AG10803 (cell line): ENCODE data around the gene FBXW8.

Source experiments
- DNase-seq: peaks from one replicate; pipeline ENCODE4 v3.0.0; 2010; ENCODE audit warnings: low read depth
- H3K4me3 ChIP-seq: 2 replicates; pipeline ENCODE4 v1.5.1; 2011; ENCODE audit warnings: mild to moderate bottlenecking, low read length, control low read depth
- CTCF ChIP-seq: conservative IDR thresholded peaks from 2 replicates; pipeline ENCODE4 v1.5.1; 2011; ENCODE audit warnings: mild to moderate bottlenecking, low read length, control low read depth, inconsistent platforms

The FBXW8 gene

GRCh38 chr12:117064049-117064448, 153.3 kb downstream of the FBXW8 start:
- no peak for DNase-seq
- no peak overlapping the region for H3K4me3 ChIP-seq
- no peak for TF ChIP-seq CTCF

GRCh38 chr12:117064596-117064995, 153.8 kb downstream of the FBXW8 start:
- no peak for DNase-seq
- TF ChIP-seq CTCF = no peak
- H3K4me3 ChIP-seq = no peak overlapping the region

GRCh38 chr12:117067016-117067415, 156.3 kb downstream of the FBXW8 start:
- no peak for TF ChIP-seq CTCF

GRCh38 chr12:117067638-117068037, 156.9 kb downstream of the FBXW8 start:
- H3K4me3 ChIP-seq = no peak overlapping the region
- no peak for DNase-seq
- no peak for TF ChIP-seq CTCF

More at GRCh38 chr12:117067016-117067415, 156.3 kb downstream of the FBXW8 start:
- DNase-seq = no peak
- H3K4me3 ChIP-seq = no peak overlapping the region

- DNase-seq = no peak
Observed at GRCh38 chr12:117068492-117068891, 157.7 kb downstream of the FBXW8 start.

GRCh38 chr12:117069101-117069797, 158.5 kb downstream of the FBXW8 start:
- no peak for DNase-seq
- no peak overlapping the region for H3K4me3 ChIP-seq
- TF ChIP-seq CTCF = no peak

More at GRCh38 chr12:117068492-117068891, 157.7 kb downstream of the FBXW8 start:
- no peak overlapping the region for H3K4me3 ChIP-seq
- TF ChIP-seq CTCF = no peak
